IPS-15b (cell line): Measurements from ENCODE around the gene PRR5.

ENCODE experiments used
- H3K27me3 ChIP-seq: one replicate; pipeline ENCODE4 v1.6.1; 2013; ENCODE audit warnings: low read length; ENCODE audit not compliant: control insufficient read depth, insufficient read depth
- H3K36me3 ChIP-seq: one replicate; pipeline ENCODE4 v1.6.1; 2013; ENCODE audit warnings: low read length; ENCODE audit not compliant: control insufficient read depth, insufficient read depth
- H3K4me1 ChIP-seq: one replicate; pipeline ENCODE4 v1.6.1; 2013; ENCODE audit warnings: mild to moderate bottlenecking, low read length; ENCODE audit not compliant: control insufficient read depth, insufficient read depth
- H3K4me3 ChIP-seq: one replicate; pipeline ENCODE4 v1.5.1; 2013; ENCODE audit warnings: low read depth, low read length
- H3K9ac ChIP-seq: one replicate; pipeline ENCODE4 v1.6.1; 2013; ENCODE audit warnings: low read depth, mild to moderate bottlenecking, low read length
- H3K9me3 ChIP-seq: one replicate; pipeline ENCODE4 v1.6.1; 2013; ENCODE audit warnings: mild to moderate bottlenecking, low read length; ENCODE audit not compliant: control insufficient read depth, insufficient read depth

PRR5 gene

GRCh38 chr22:44701187-44701790 is 715 bp upstream of the PRR5 start:
- no peak overlapping the region for H3K9ac ChIP-seq

GRCh38 chr22:44702479-44703198 is 635 bp downstream of the PRR5 start:
- H3K27me3 ChIP-seq = peaks cover 12% of the 10 kb centered on the region
- peaks cover 7% of the 10 kb centered on the region for H3K4me1 ChIP-seq
- peak overlapping the region; percentile 57 for H3K4me3 ChIP-seq
- no peaks in the 10 kb centered on the region for H3K36me3 ChIP-seq
- H3K9me3 ChIP-seq = no peaks in the 10 kb centered on the region
- H3K9ac ChIP-seq = peak overlapping the region; percentile 47

More at GRCh38 chr22:44701187-44701790, 715 bp upstream of the PRR5 start:
- Histone ChIP-seq H3K27me3 (peaks cover 12% of the 10 kb centered on the region), H3K36me3 (no peaks in the 10 kb centered on the region), H3K9me3 (no peaks in the 10 kb centered on the region), H3K4me1 (peaks cover 7% of the 10 kb centered on the region), H3K4me3 (peak overlapping the region; percentile 30)

GRCh38 chr22:44703255-44703870 is 1.4 kb downstream of the PRR5 start:
- Histone ChIP-seq H3K36me3 (no peaks in the 10 kb centered on the region), H3K9ac (no peak overlapping the region), H3K27me3 (peaks cover 12% of the 10 kb centered on the region), H3K4me3 (peak overlapping the region; percentile 57), H3K4me1 (peaks cover 7% of the 10 kb centered on the region), H3K9me3 (no peaks in the 10 kb centered on the region)

GRCh38 chr22:44704159-44705021 is 2.4 kb downstream of the PRR5 start:
- Histone ChIP-seq H3K9ac (no peak overlapping the region), H3K9me3 (no peaks in the 10 kb centered on the region), H3K4me3 (no peak overlapping the region), H3K27me3 (peaks cover 12% of the 10 kb centered on the region), H3K36me3 (no peaks in the 10 kb centered on the region), H3K4me1 (peaks cover 5% of the 10 kb centered on the region)

- Histone ChIP-seq H3K9ac (no peak overlapping the region), H3K27me3 (peaks cover 12% of the 10 kb centered on the region), H3K4me1 (peaks cover 5% of the 10 kb centered on the region), H3K9me3 (no peaks in the 10 kb centered on the region), H3K36me3 (no peaks in the 10 kb centered on the region), H3K4me3 (no peak overlapping the region)
Measured at GRCh38 chr22:44705022-44705297, 3.0 kb downstream of the PRR5 start.

GRCh38 chr22:44706488-44706887 is 4.5 kb downstream of the PRR5 start:
- Histone ChIP-seq H3K9ac (no peak overlapping the region), H3K4me3 (no peak overlapping the region), H3K36me3 (no peaks in the 10 kb centered on the region), H3K4me1 (peaks cover 5% of the 10 kb centered on the region), H3K9me3 (no peaks in the 10 kb centered on the region), H3K27me3 (peaks cover 7% of the 10 kb centered on the region)

GRCh38 chr22:44707178-44707577 is 5.2 kb downstream of the PRR5 start:
- Histone ChIP-seq H3K9ac (no peak overlapping the region), H3K9me3 (no peaks in the 10 kb centered on the region), H3K27me3 (peaks cover 5% of the 10 kb centered on the region), H3K36me3 (no peaks in the 10 kb centered on the region), H3K4me3 (no peak overlapping the region), H3K4me1 (peaks cover 5% of the 10 kb centered on the region)

- H3K4me1 ChIP-seq = peaks cover 5% of the 10 kb centered on the region
Measured at GRCh38 chr22:44707752-44708151, 5.7 kb downstream of the PRR5 start.

GRCh38 chr22:44709881-44710392 is 7.9 kb downstream of the PRR5 start:
- H3K4me3 ChIP-seq = no peak overlapping the region
- no peak overlapping the region for H3K9ac ChIP-seq
- no peaks in the 10 kb centered on the region for H3K9me3 ChIP-seq
- no peaks in the 10 kb centered on the region for H3K27me3 ChIP-seq
- H3K36me3 ChIP-seq = peaks cover 2% of the 10 kb centered on the region
- H3K4me1 ChIP-seq = no peaks in the 10 kb centered on the region

More at GRCh38 chr22:44707752-44708151, 5.7 kb downstream of the PRR5 start:
- Histone ChIP-seq H3K27me3 (peaks cover 5% of the 10 kb centered on the region), H3K9me3 (no peaks in the 10 kb centered on the region), H3K9ac (no peak overlapping the region), H3K36me3 (no peaks in the 10 kb centered on the region), H3K4me3 (no peak overlapping the region)

GRCh38 chr22:44710474-44711240 is 8.7 kb downstream of the PRR5 start:
- no peaks in the 10 kb centered on the region for H3K4me1 ChIP-seq
- no peaks in the 10 kb centered on the region for H3K27me3 ChIP-seq
- H3K9me3 ChIP-seq = no peaks in the 10 kb centered on the region
- H3K36me3 ChIP-seq = peaks cover 2% of the 10 kb centered on the region
- no peak overlapping the region for H3K4me3 ChIP-seq
- H3K9ac ChIP-seq = no peak overlapping the region

GRCh38 chr22:44711241-44711560 is 9.2 kb downstream of the PRR5 start:
- Histone ChIP-seq H3K4me1 (no peaks in the 10 kb centered on the region), H3K4me3 (no peak overlapping the region), H3K9me3 (no peaks in the 10 kb centered on the region), H3K27me3 (no peaks in the 10 kb centered on the region), H3K9ac (no peak overlapping the region), H3K36me3 (peaks cover 2% of the 10 kb centered on the region)
